SK-N-SH (cell line): ENCODE measurements around the gene LCOR. TPM values are rescaled to one million over a fixed set of nuclear protein-coding genes. Genes with fewer than 3 reads are reported as not detected.

ENCODE experiments used
- CTCF ChIA-PET: fragments of 300-600, 350-600 bp; formaldehyde crosslinking; extraction: SDS; loops from one replicate; lab custom pipeline; 2021; lab: Yijun Ruan, JAX
- POLR2A ChIA-PET: fragments of 350-600 bp; sonication (Branson Sonifier 250); formaldehyde crosslinking; extraction: SDS; loops from one replicate; lab custom pipeline; 2020; ENCODE audit warnings: antibody characterized with exemption, inconsistent platforms; lab: Yijun Ruan, JAX
- DNase-seq: peaks from one replicate; pipeline ENCODE4 v3.0.0; 2012
- H2AFZ ChIP-seq: fragments of 200-600 bp; sonication (generic); 2 replicates; pipeline ENCODE4 v1.8.1; 2016; ENCODE audit warnings: antibody characterized with exemption, mild to moderate bottlenecking, low read depth
- H3F3A ChIP-seq: fragments of 200-600 bp; sonication (generic); replicated peaks from 2 replicates; pipeline ENCODE3; 2016; ENCODE audit warnings: antibody characterized with exemption, mild to moderate bottlenecking; ENCODE audit not compliant: insufficient read depth
- H3K27ac ChIP-seq, 2 experiments: fragments of 200-500 bp in 1 of 2; fragments of 200-600 bp in 1 of 2; sonication (Bioruptor generic) in 1 of 2; sonication (generic), shearing (Covaris generic) in 1 of 2; 2 replicates each; pipeline versions ENCODE4 v1.5.1 to v1.6.1; 2014 to 2016; ENCODE audit warnings: low read depth in 2 of 2, inconsistent platforms in 1 of 2, low read length in 1 of 2, mild to moderate bottlenecking in 1 of 2, mixed read lengths in 1 of 2
- H3K27me3 ChIP-seq: fragments of 200-600 bp; sonication (generic), shearing (Covaris generic); 2 replicates; pipeline ENCODE4 v1.6.1; 2016; ENCODE audit warnings: mixed run types; ENCODE audit not compliant: insufficient read depth
- H3K36me3 ChIP-seq, 2 experiments: fragments of 200-500 bp in 1 of 2; fragments of 200-600 bp in 1 of 2; sonication (Bioruptor generic) in 1 of 2; sonication (generic) in 1 of 2; replicated peaks in 1 of 2; 2 replicates each; pipeline versions ENCODE3 to v1.5.1; 2014 to 2016; ENCODE audit warnings: low read length in 1 of 2, mild to moderate bottlenecking in 1 of 2; ENCODE audit not compliant: insufficient read depth in 2 of 2, control insufficient read depth in 1 of 2
- H3K4me1 ChIP-seq, 2 experiments: fragments of 200-500 bp in 1 of 2; fragments of 200-600 bp in 1 of 2; sonication (Bioruptor generic) in 1 of 2; sonication (generic), shearing (Covaris generic) in 1 of 2; 2 replicates each; pipeline versions ENCODE4 v1.5.1 to v1.6.1; 2014 to 2016; ENCODE audit warnings: low read depth in 1 of 2, low read length in 1 of 2, mixed run types in 1 of 2; ENCODE audit not compliant: insufficient read depth in 2 of 2, control insufficient read depth in 1 of 2
- H3K4me2 ChIP-seq: fragments of 200-600 bp; sonication (generic), shearing (Covaris generic); 2 replicates; pipeline ENCODE4 v1.6.1; 2017; ENCODE audit warnings: mixed run types
- H3K4me3 ChIP-seq, 2 experiments: fragments of 200-500 bp in 1 of 2; fragments of 200-600 bp in 1 of 2; sonication (Bioruptor generic) in 1 of 2; sonication (generic), shearing (Covaris generic) in 1 of 2; 2 replicates each; pipeline versions ENCODE4 v1.5.1 to v1.8.1; 2014 to 2016; ENCODE audit warnings: low read depth in 2 of 2, inconsistent platforms in 1 of 2, low read length in 1 of 2, mild to moderate bottlenecking in 1 of 2, mixed read lengths in 1 of 2, moderate library complexity in 1 of 2
- H3K79me2 ChIP-seq: fragments of 200-600 bp; sonication (generic); 2 replicates; pipeline ENCODE4 v1.8.1; 2017; ENCODE audit warnings: mild to moderate bottlenecking; ENCODE audit not compliant: insufficient read depth
- H3K9ac ChIP-seq: fragments of 200-600 bp; sonication (generic); 2 replicates; pipeline ENCODE4 v1.6.1; 2017; ENCODE audit warnings: mixed run types
- H3K9me2 ChIP-seq: fragments of 200-600 bp; sonication (generic); 2 replicates; pipeline ENCODE4 v1.6.1; 2017; ENCODE audit warnings: mixed run types
- H3K9me3 ChIP-seq: fragments of 200-600 bp; sonication (generic); 2 replicates; pipeline ENCODE4 v1.6.1; 2017; ENCODE audit warnings: mixed run types, mild to moderate bottlenecking, moderate library complexity
- H4K20me1 ChIP-seq: fragments of 200-600 bp; sonication (generic); 2 replicates; pipeline ENCODE4 v1.6.1; 2017; ENCODE audit warnings: mild to moderate bottlenecking, mixed run types; ENCODE audit not compliant: insufficient read depth
- CHD2 ChIP-seq: fragments of 150-350 bp; IDR thresholded peaks from 2 replicates; pipeline ENCODE4 v1.6.1; 2018; ENCODE audit warnings: low read length; ENCODE audit not compliant: partially characterized antibody
- EP300 ChIP-seq, 2 experiments: IDR thresholded peaks; 2 replicates each; pipeline versions ENCODE4 v1.4.0 to v1.6.1; 2012; ENCODE audit warnings: borderline replicate concordance in 1 of 2, low read depth in 1 of 2, low read length in 1 of 2
- EZH2phosphoT487 ChIP-seq: fragments of 200-600 bp; sonication (generic); IDR thresholded peaks from 2 replicates; pipeline ENCODE4 v1.6.1; 2017; ENCODE audit warnings: low read depth, mixed run types, mild to moderate bottlenecking, antibody characterized with exemption, moderate library complexity, borderline replicate concordance
- FOSL2 ChIP-seq: IDR thresholded peaks from 2 replicates; pipeline ENCODE4 v1.4.0; 2012; ENCODE audit warnings: low read depth, mild to moderate bottlenecking, moderate library complexity, borderline replicate concordance
- FOXJ3 ChIP-seq: sonication (generic); formaldehyde crosslinking; IDR thresholded peaks from 2 replicates; pipeline ENCODE4 v1.5.1; 2020; ENCODE audit warnings: mild to moderate bottlenecking, missing genetic modification reagents
- GATA2 ChIP-seq: sonication (generic); formaldehyde crosslinking; IDR thresholded peaks from 2 replicates; pipeline ENCODE4 v1.5.0; 2020; ENCODE audit warnings: mild to moderate bottlenecking, missing genetic modification reagents
- JUND ChIP-seq: IDR thresholded peaks from 2 replicates; pipeline ENCODE4 v1.4.0; 2012
- MAX ChIP-seq: IDR thresholded peaks from 2 replicates; pipeline ENCODE4 v1.4.0; 2012; ENCODE audit warnings: low read depth
- MEF2A ChIP-seq: IDR thresholded peaks from 2 replicates; pipeline ENCODE4 v1.4.0; 2012; ENCODE audit warnings: low read depth, borderline replicate concordance
- NFIC ChIP-seq: IDR thresholded peaks from 2 replicates; pipeline ENCODE4 v1.4.0; 2012; ENCODE audit warnings: borderline replicate concordance
- PBX3 ChIP-seq: IDR thresholded peaks from 2 replicates; pipeline ENCODE4; 2012
- RCOR1 ChIP-seq: fragments of 150-350 bp; IDR thresholded peaks from 2 replicates; pipeline ENCODE4 v1.6.1; 2017; ENCODE audit warnings: antibody characterized with exemption, low read length
- REST ChIP-seq: IDR thresholded peaks from 2 replicates; pipeline ENCODE4 v1.6.1; 2012; ENCODE audit warnings: mild to moderate bottlenecking, low read depth, low read length, moderate library complexity
- RXRA ChIP-seq: IDR thresholded peaks from 2 replicates; pipeline ENCODE4 v1.4.0; 2012; ENCODE audit warnings: low read depth, mild to moderate bottlenecking, borderline replicate concordance
- SIN3A ChIP-seq: IDR thresholded peaks from 2 replicates; pipeline ENCODE4 v1.6.1; 2012; ENCODE audit warnings: low read depth, mild to moderate bottlenecking, low read length, moderate library complexity, borderline replicate concordance
- SMC3 ChIP-seq: IDR thresholded peaks from 2 replicates; pipeline ENCODE4 v1.6.1; 2012; ENCODE audit warnings: low read depth, low read length, improper control_type of control experiment
- TAF1 ChIP-seq: IDR thresholded peaks from 2 replicates; pipeline ENCODE4 v1.6.1; 2012; ENCODE audit warnings: low read depth, mild to moderate bottlenecking, low read length, moderate library complexity, borderline replicate concordance
- TEAD4 ChIP-seq: IDR thresholded peaks from 2 replicates; pipeline ENCODE4 v1.4.0; 2012; ENCODE audit warnings: mild to moderate bottlenecking, borderline replicate concordance; ENCODE audit not compliant: insufficient read depth
- USF2 ChIP-seq: fragments of 150-350 bp; IDR thresholded peaks from 2 replicates; pipeline ENCODE4 v1.6.1; 2017; ENCODE audit warnings: antibody characterized with exemption, low read length, low read depth, borderline replicate concordance
- WGBS: methylation state at CpG from one replicate; pipeline ENCODE4 v1.1.6; 2017; ENCODE audit warnings: low lambda C conversion rate; 5-methylcytosine and 5-hydroxymethylcytosine counted together
- polyA plus RNA-seq, 3 experiments: library from polyadenylated mRNA; depleted of rRNA; stranded (reverse); fragments of >200 nt; gene quantifications; 2 replicates each; pipeline ENCODE4 v1.2.3, GENCODE V29; 2012

The LCOR gene
- polyA plus RNA-seq, 1 of the 3 experiments (the other 2 are of a cell fraction): 1.9 TPM

GRCh38 chr10:97005349-97005748 is 173.3 kb downstream of the LCOR start:
- no peak for DNase-seq
- TF ChIP-seq MEF2A: no peak
- TF ChIP-seq TAF1: no peak
- TF ChIP-seq EZH2phosphoT487: no peak
- no peak for TF ChIP-seq RXRA
- TF ChIP-seq TEAD4: no peak
- no peak for TF ChIP-seq FOXJ3 (CRISPR knock-in tag)
- no peak for TF ChIP-seq CHD2
- TF ChIP-seq REST: no peak
- no peak for TF ChIP-seq NFIC
- no peak for TF ChIP-seq FOSL2
- no peak for TF ChIP-seq SMC3
- no peak for TF ChIP-seq EP300 (IDR thresholded peaks at IDR 0.05; ENCODE audit: borderline replicate concordance in 1 of 2, low read depth in 1 of 2, low read length in 1 of 2)
- TF ChIP-seq USF2: no peak
- TF ChIP-seq JUND: no peak
- no peak for TF ChIP-seq GATA2
- no peak for TF ChIP-seq SIN3A
- TF ChIP-seq MAX: no peak
- TF ChIP-seq RCOR1: no peak
- TF ChIP-seq PBX3: no peak
- Histone ChIP-seq H2AFZ (no peak overlapping the region), H3F3A (no peaks in the 10 kb centered on the region), H4K20me1 (no peaks in the 10 kb centered on the region), H3K36me3 (no peaks in the 10 kb centered on the region), H3K4me2 (no peak overlapping the region), H3K4me3 (no peak overlapping the region), H3K27me3 (no peaks in the 10 kb centered on the region), H3K9ac (no peak overlapping the region), H3K27ac (no peak overlapping the region), H3K4me1 (no peaks in the 10 kb centered on the region), H3K79me2 (no peaks in the 10 kb centered on the region), H3K9me2 (peaks cover 3% of the 10 kb centered on the region; the same call in 1 of the 2 replicates), H3K9me3 (peaks cover 7% of the 10 kb centered on the region; the same call in 1 of the 2 replicates)
- ChIA-PET POLR2A (no interaction called here), CTCF (interaction anchor here (0.6 to 1.3 kb wide), 3 partner anchors 28 to 33 kb away, joined by 3 read pairs; no protein-coding TSS in a partner anchor)
- 62% methylated on average over 5 of the region's 5 CpGs for WGBS
